Karpas-422 (cell line): ENCODE results near the gene EIF3C. TPM values are rescaled to one million over a fixed set of nuclear protein-coding genes. Genes with fewer than 3 reads are reported as not detected.
"Not testable (repeated sequence)": the region's sequence is repeated elsewhere in the genome, so short reads cannot be mapped to it uniquely, and the experiment has no call there.

Experiments used
- DNase-seq: peaks from one replicate; pipeline ENCODE4 v3.0.0-alpha.2; 2015
- H2AFZ ChIP-seq: fragments of 200-600 bp; sonication (generic); 2 replicates; pipeline ENCODE4 v1.6.1; 2014; ENCODE audit warnings: antibody characterized with exemption, low read length, mixed read lengths
- H3K27ac ChIP-seq: fragments of 200-600 bp; sonication (generic); 2 replicates; pipeline ENCODE4 v1.5.1; 2014; ENCODE audit warnings: mild to moderate bottlenecking, low read length, moderate library complexity
- H3K27me3 ChIP-seq: fragments of 200-600 bp; sonication (generic); 2 replicates; pipeline ENCODE4 v1.6.1; 2014; ENCODE audit warnings: low read length, mixed read lengths
- H3K36me3 ChIP-seq: fragments of 200-600 bp; sonication (generic); 2 replicates; pipeline ENCODE4 v1.6.1; 2014; ENCODE audit warnings: low read length, mixed read lengths; ENCODE audit not compliant: insufficient read depth
- H3K4me1 ChIP-seq: fragments of 200-600 bp; sonication (generic); 2 replicates; pipeline ENCODE4 v1.6.1; 2014; ENCODE audit warnings: mild to moderate bottlenecking, low read length, mixed read lengths
- H3K4me2 ChIP-seq: fragments of 200-600 bp; sonication (generic); 2 replicates; pipeline ENCODE4 v1.6.1; 2014; ENCODE audit warnings: low read length, low read depth, mild to moderate bottlenecking; ENCODE audit not compliant: poor library complexity, severe bottlenecking
- H3K4me3 ChIP-seq: fragments of 200-600 bp; sonication (generic); 2 replicates; pipeline ENCODE4 v1.5.1; 2014; ENCODE audit warnings: mild to moderate bottlenecking, antibody characterized with exemption, low read length, mixed read lengths
- H3K79me2 ChIP-seq: fragments of 200-600 bp; sonication (generic); 2 replicates; pipeline ENCODE4 v1.6.1; 2014; ENCODE audit warnings: mild to moderate bottlenecking, low read length, mixed read lengths
- H3K9ac ChIP-seq: fragments of 200-600 bp; sonication (generic); 2 replicates; pipeline ENCODE4 v1.6.0; 2014; ENCODE audit warnings: low read length
- H3K9me2 ChIP-seq: fragments of 200-600 bp; sonication (generic), shearing (Covaris generic); replicated peaks from 2 replicates; pipeline ENCODE4 v1.6.0; 2014; ENCODE audit warnings: mild to moderate bottlenecking, low read length, moderate library complexity; ENCODE audit not compliant: insufficient read depth
- H3K9me3 ChIP-seq: fragments of 300-700, 200-600 bp; sonication (generic); 2 replicates; pipeline ENCODE4 v1.6.1; 2014; ENCODE audit warnings: low read length, mixed read lengths
- H4K20me1 ChIP-seq: fragments of 200-600 bp; sonication (generic); 2 replicates; pipeline ENCODE4 v1.6.1; 2014; ENCODE audit warnings: mild to moderate bottlenecking, antibody characterized with exemption, low read length, low read depth; ENCODE audit not compliant: insufficient read depth
- total RNA-seq: library from RNA; depleted of rRNA; stranded (reverse); fragments of >200 nt; shearing (Covaris generic); gene quantifications from 2 replicates; pipeline ENCODE4 v1.2.3, GENCODE V29; 2014; ENCODE audit warnings: low replicate concordance

The EIF3C gene
- total RNA-seq, 1 experiment from 2014 or later = 188 TPM

GRCh38 chr16:28693257-28693950 is 17.9 kb upstream of the EIF3C start:
- not testable (repeated sequence) for H3K4me3 ChIP-seq, H3K4me2 ChIP-seq, H3K9ac ChIP-seq, H3K9me3 ChIP-seq, H4K20me1 ChIP-seq, H3K36me3 ChIP-seq, DNase-seq, H2AFZ ChIP-seq, H3K79me2 ChIP-seq, H3K4me1 ChIP-seq, H3K27me3 ChIP-seq, H3K9me2 ChIP-seq, H3K27ac ChIP-seq

- not testable (repeated sequence) for DNase-seq
Measured at GRCh38 chr16:28699792-28700191, 11.5 kb upstream of the EIF3C start.

DNA sequence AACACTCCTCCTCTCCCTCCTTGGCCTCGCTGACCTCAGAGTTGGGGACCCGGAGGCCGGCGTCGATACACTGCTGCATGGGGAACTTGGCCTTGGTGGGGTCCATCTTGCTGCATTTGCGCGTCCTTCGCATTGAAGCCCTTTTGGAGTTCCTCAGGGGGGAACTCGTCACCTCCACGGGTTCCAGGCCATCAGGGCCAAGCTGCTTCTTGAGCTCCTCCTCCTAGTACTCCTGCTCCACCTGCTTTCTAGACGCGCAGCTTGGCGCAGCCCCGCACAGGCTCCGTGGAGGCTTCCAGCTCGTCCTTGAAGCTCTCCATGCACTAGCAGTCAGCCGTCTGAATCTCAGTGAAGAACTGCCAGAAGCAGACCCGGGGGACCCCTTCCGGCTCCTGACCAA is 10.9 kb upstream of the EIF3C start:
- DNase-seq, H3K79me2 ChIP-seq, H3K9me2 ChIP-seq, H3K4me2 ChIP-seq, H3K27ac ChIP-seq, H3K4me1 ChIP-seq, H2AFZ ChIP-seq, H3K27me3 ChIP-seq, H3K36me3 ChIP-seq, H3K9me3 ChIP-seq, H3K4me3 ChIP-seq, H4K20me1 ChIP-seq, H3K9ac ChIP-seq: not testable (repeated sequence)

More at GRCh38 chr16:28699792-28700191, 11.5 kb upstream of the EIF3C start:
- not testable (repeated sequence) for H4K20me1 ChIP-seq, H3K9ac ChIP-seq, H3K36me3 ChIP-seq, H2AFZ ChIP-seq, H3K79me2 ChIP-seq, H3K4me2 ChIP-seq, H3K4me1 ChIP-seq, H3K27ac ChIP-seq, H3K9me2 ChIP-seq, H3K27me3 ChIP-seq, H3K4me3 ChIP-seq, H3K9me3 ChIP-seq

DNA sequence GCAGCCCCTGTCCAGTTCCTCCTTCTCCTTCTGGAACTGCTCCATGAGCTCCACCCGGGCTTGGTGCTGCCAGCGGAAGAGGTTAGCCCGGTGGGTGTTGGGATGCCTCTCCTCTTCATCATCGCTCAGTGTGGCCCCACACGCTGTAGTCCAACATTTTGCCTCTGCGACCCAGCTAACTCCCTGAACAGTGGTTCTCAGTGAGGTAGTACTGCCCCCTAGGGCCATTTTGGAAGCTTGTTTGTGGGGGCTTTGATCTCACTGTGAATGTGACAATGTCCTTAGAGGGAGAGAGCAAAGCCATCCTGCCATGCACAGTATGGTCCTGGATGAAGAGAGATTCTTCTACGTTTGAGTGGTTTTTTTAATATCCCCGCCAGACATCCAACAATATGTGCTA is 9.9 kb upstream of the EIF3C start:
- H3K4me2 ChIP-seq, H3K27me3 ChIP-seq, H3K9me2 ChIP-seq, H4K20me1 ChIP-seq, H3K9ac ChIP-seq, H3K4me1 ChIP-seq, H3K9me3 ChIP-seq, H3K36me3 ChIP-seq, H2AFZ ChIP-seq, H3K27ac ChIP-seq, H3K79me2 ChIP-seq, DNase-seq, H3K4me3 ChIP-seq: not testable (repeated sequence)

DNA sequence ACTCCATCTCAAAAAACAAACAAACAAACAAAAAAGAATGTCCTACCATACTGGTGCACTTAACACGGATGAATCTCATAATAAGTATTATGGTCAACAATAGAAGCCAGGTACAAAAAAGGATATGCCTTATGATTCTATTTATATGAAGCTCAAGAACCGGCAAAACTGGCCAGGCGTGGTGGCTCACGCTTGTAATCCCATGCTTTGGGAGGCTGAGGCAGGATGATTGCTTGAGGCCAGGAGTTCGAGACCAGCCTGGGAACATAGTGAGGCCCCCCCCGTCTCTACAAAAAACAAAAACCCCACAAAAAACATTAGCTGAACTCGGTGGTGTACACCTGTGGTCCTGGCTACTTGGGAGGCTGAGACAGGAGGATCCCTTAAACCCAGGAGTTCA is 7.0 kb upstream of the EIF3C start:
- not testable (repeated sequence) for H3K9me3 ChIP-seq, H3K4me3 ChIP-seq, H3K4me1 ChIP-seq, DNase-seq, H3K4me2 ChIP-seq, H3K79me2 ChIP-seq, H3K27ac ChIP-seq, H2AFZ ChIP-seq, H3K9ac ChIP-seq, H3K36me3 ChIP-seq, H3K27me3 ChIP-seq, H3K9me2 ChIP-seq, H4K20me1 ChIP-seq

DNA sequence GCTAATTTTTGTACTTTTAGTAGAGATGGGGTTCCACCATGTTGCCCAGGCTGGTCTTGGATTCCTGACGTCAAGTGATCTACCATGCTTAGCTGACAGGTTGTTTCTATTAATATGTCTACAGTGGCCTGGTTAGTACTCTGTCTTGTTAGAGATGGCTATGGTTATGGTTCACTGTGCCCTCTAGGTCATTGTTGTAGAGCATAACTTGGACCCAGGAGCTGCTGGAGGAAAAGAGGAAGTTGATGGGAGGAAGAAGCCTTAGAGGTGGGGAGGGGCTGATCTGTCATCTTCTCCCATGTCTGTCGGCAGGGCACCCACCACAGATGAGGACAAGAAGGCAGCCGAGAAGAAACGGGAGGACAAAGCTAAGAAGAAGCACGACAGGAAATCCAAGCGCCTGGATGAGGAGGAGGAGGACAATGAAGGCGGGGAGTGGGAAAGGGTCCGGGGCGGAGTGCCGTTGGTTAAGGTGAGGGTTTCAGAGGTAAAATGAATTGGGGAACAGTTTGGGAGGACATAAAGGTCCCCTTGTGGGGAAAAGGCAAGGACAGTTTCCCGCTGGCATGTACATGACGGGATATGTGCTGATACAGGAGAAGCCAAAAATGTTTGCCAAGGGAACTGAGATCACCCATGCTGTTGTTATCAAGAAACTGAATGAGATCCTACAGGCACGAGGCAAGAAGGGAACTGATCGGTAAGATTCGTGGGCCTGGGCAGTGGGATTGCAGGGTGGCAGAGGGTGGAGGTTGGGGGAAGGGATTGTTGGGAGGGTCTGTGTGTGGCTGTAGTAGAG is 11.8 kb downstream of the EIF3C start:
- H3K9ac ChIP-seq, H3K79me2 ChIP-seq, H3K4me3 ChIP-seq, H3K4me2 ChIP-seq, H3K36me3 ChIP-seq, H3K27me3 ChIP-seq, H3K27ac ChIP-seq, H2AFZ ChIP-seq, H3K9me2 ChIP-seq, H3K9me3 ChIP-seq, DNase-seq, H4K20me1 ChIP-seq, H3K4me1 ChIP-seq: not testable (repeated sequence)

DNA sequence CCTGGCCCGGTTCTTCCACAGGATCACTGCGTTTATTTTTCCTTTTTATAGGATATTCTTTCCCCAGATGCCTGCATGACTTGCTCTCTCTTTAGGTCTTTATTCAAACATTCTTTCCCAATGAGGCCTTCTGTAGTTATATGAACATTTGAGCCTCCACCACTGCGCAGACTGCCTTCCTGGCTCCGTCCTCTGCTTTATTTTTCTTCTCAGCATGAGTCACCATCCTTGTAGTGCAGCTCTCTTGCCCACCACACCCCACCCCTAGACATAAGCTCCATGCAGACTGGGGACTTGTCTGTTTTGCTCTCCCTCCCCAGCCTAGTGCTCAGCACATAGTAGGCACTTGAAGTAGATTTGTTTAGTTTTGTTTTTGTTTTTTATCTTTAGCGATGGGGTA is 20.0 kb downstream of the EIF3C start:
- not testable (repeated sequence) for H4K20me1 ChIP-seq, H3K4me1 ChIP-seq, H3K27ac ChIP-seq, H3K9me2 ChIP-seq, H3K4me2 ChIP-seq, DNase-seq, H3K4me3 ChIP-seq, H3K79me2 ChIP-seq, H2AFZ ChIP-seq, H3K36me3 ChIP-seq, H3K9me3 ChIP-seq, H3K9ac ChIP-seq, H3K27me3 ChIP-seq

DNA sequence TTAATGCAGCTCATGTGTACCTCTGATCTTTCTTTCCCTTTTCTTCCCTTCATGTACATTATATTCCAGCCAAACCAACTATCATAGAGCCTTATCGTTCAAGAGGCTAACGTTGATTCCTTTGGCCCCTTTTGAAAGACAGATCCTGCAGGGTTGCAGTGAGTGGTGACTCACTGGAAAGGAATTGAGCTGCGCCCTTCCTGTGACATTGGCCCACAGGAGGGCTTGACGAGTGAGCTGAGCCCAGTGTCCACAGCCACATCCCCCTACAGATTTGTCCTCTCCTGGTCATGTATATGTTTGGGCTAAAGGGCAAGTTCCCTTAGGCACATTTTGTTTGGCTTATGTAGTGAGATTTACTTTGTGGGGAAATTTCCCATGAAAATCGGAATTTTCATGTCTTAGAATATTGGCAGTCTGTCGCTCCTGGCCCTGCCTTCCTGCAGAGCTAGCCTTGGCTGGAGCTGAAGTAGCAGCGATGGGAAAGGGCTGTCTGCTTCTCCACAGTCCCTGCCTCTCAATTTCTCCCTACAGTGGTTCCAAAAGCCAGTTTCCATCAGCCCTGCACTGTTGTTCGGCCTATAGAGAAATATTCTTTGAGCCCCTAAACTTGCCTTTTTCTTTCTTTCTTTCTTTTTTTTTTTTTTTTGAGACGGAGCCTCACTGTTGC is 21.3 kb downstream of the EIF3C start:
- H3K9me3 ChIP-seq, H3K4me3 ChIP-seq: not testable (repeated sequence)

More for the DNA sequence above, 21.3 kb downstream of the EIF3C start:
- not testable (repeated sequence) for H3K9ac ChIP-seq, DNase-seq, H4K20me1 ChIP-seq, H3K4me1 ChIP-seq, H3K36me3 ChIP-seq, H3K27ac ChIP-seq, H2AFZ ChIP-seq, H3K9me2 ChIP-seq, H3K27me3 ChIP-seq, H3K4me2 ChIP-seq, H3K79me2 ChIP-seq
